PC-3 (cell line): ENCODE data around the gene PHF13. TPM values are rescaled to one million over a fixed set of nuclear protein-coding genes. Genes with fewer than 3 reads are reported as not detected.

Experiments used
- ATAC-seq: fragments of 200-7000 bp; cut with Tn5 transposase; 2 replicates; pipeline ENCODE4 v1.9.1; 2020; ENCODE audit warnings: mild to moderate bottlenecking, moderate library complexity
- BruUV-seq: library from RNA; stranded (reverse); fragments of 400-500 nt; replicated peaks from 2 replicates; lab custom pipeline; 2021; lab: Mats Ljungman, UMichigan
- CTCF ChIA-PET: fragments of 300-600 bp; sonication (Branson Sonifier 250); formaldehyde crosslinking; loops from one replicate; lab custom pipeline; 2022; ENCODE audit warnings: antibody characterized with exemption; lab: Charles Lee
- POLR2A ChIA-PET: fragments of 300-600 bp; sonication (Branson Sonifier 250); formaldehyde crosslinking; loops from one replicate; lab custom pipeline; 2022; ENCODE audit warnings: antibody characterized with exemption; ENCODE audit not compliant: unreplicated experiment; lab: Charles Lee
- DNase-seq: peaks from one replicate; pipeline ENCODE4 v3.0.0-alpha.2; 2015
- H2AFZ ChIP-seq: fragments of 300-600 bp; sonication (generic); 2 replicates; pipeline ENCODE4 v1.6.0; 2016; ENCODE audit warnings: antibody characterized with exemption, low read length
- H3F3A ChIP-seq: fragments of 300-600 bp; sonication (generic); one replicate; pipeline ENCODE4 v1.6.0; 2017; ENCODE audit warnings: antibody characterized with exemption, low read length, control low read depth, mild to moderate bottlenecking; ENCODE audit not compliant: unreplicated experiment
- H3K27ac ChIP-seq: fragments of 300-600 bp; sonication (generic); 2 replicates; pipeline ENCODE4 v1.5.1; 2016; ENCODE audit warnings: mild to moderate bottlenecking, low read length
- H3K27me3 ChIP-seq: fragments of 300-600 bp; sonication (generic); 2 replicates; pipeline ENCODE4 v1.6.1; 2016; ENCODE audit warnings: low read length, mixed read lengths
- H3K36me3 ChIP-seq: fragments of 300-600 bp; sonication (generic); 2 replicates; pipeline ENCODE4 v1.6.1; 2016; ENCODE audit warnings: low read depth, mixed run types, low read length, mixed read lengths
- H3K4me1 ChIP-seq: fragments of 300-600 bp; sonication (generic); 2 replicates; pipeline ENCODE4 v1.5.1; 2016; ENCODE audit warnings: low read length; ENCODE audit not compliant: insufficient read depth
- H3K4me2 ChIP-seq: fragments of 300-600 bp; sonication (generic); 2 replicates; pipeline ENCODE4 v1.6.0; 2016; ENCODE audit warnings: low read length
- H3K4me3 ChIP-seq: fragments of 300-600 bp; sonication (generic); 2 replicates; pipeline ENCODE4 v1.5.1; 2016; ENCODE audit warnings: mild to moderate bottlenecking, low read length, mixed read lengths
- H3K79me2 ChIP-seq: fragments of 300-600 bp; sonication (generic); 2 replicates; pipeline ENCODE4 v1.6.1; 2017; ENCODE audit warnings: low read length, mixed read lengths
- H3K9ac ChIP-seq: fragments of 300-600 bp; sonication (generic); 2 replicates; pipeline ENCODE4 v1.6.0; 2016; ENCODE audit warnings: mild to moderate bottlenecking, low read length
- H3K9me2 ChIP-seq: fragments of 300-600 bp; sonication (generic); replicated peaks from 2 replicates; pipeline ENCODE4 v1.6.1; 2016; ENCODE audit warnings: mixed run types, low read length, mixed read lengths
- H3K9me3 ChIP-seq: fragments of 300-600 bp; sonication (generic); 2 replicates; pipeline ENCODE4 v1.6.1; 2016; ENCODE audit warnings: low read length, mixed read lengths
- H4K20me1 ChIP-seq: fragments of 300-600 bp; sonication (generic); 2 replicates; pipeline ENCODE4 v1.6.1; 2016; ENCODE audit warnings: low read length, mixed read lengths
- CTCF ChIP-seq: fragments of 300-600 bp; sonication (generic); conservative IDR thresholded peaks from 2 replicates; pipeline ENCODE4 v1.5.1; 2017; ENCODE audit warnings: antibody characterized with exemption, low read depth, mild to moderate bottlenecking, low read length
- EZH2 ChIP-seq: fragments of 300-600 bp; sonication (generic); IDR thresholded peaks from one replicate; pipeline ENCODE4 v1.6.1; 2017; ENCODE audit warnings: antibody characterized with exemption, mild to moderate bottlenecking, low read length; ENCODE audit not compliant: unreplicated experiment
- intact Hi-C: fragments of 100-400 bp; cut with micrococcal nuclease; formaldehyde crosslinking; loops from 2 replicates; pipeline ENCODE4 v1.9.0; 2023
- total RNA-seq: library from RNA; depleted of rRNA; stranded (reverse); fragments of >200 nt; gene quantifications from 2 replicates; pipeline ENCODE4 v1.2.3, GENCODE V29; 2014

PHF13 gene
- total RNA-seq, 1 experiment from 2014 or later: 13.2 TPM

- TF ChIP-seq CTCF: no peak
- no peak for TF ChIP-seq EZH2
- no peaks in the 10 kb centered on the region for H3K9me2 ChIP-seq
- no peaks in the 10 kb centered on the region for H3K27me3 ChIP-seq
- H3F3A ChIP-seq: no peaks in the 10 kb centered on the region
- no peak overlapping the region for H3K4me2 ChIP-seq
- no peak overlapping the region for H2AFZ ChIP-seq
- H3K4me3 ChIP-seq: no peak overlapping the region
- no TSS peak for BruUV-seq
- peaks cover 31% of the 10 kb centered on the region for H3K79me2 ChIP-seq
- peaks cover 18% of the 10 kb centered on the region; the same call in 1 of the 2 replicates for H3K36me3 ChIP-seq
- no peak overlapping the region for H3K9ac ChIP-seq
- no peak overlapping the region for H3K27ac ChIP-seq
- H3K4me1 ChIP-seq: peaks cover 31% of the 10 kb centered on the region
- ATAC-seq (no peak), DNase-seq (no peak)
- CTCF ChIA-PET: no interaction called here
- H3K9me3 ChIP-seq: no peaks in the 10 kb centered on the region
- POLR2A ChIA-PET: no interaction called here
- intact Hi-C loops: no loop called here
- H4K20me1 ChIP-seq: 0 out of 2 replicates have a peak, but pooled peaks cover under 1% of the 10 kb centered on the region
These were observed 28.3 kb upstream of the PHF13 start for GRCh38 chr1:6585081-6585722.

GRCh38 chr1:6585841-6586240, 27.7 kb upstream of the PHF13 start:
- no peak for ATAC-seq
- CTCF ChIA-PET: no interaction called here
- peaks cover 19% of the 10 kb centered on the region; the same call in 1 of the 2 replicates for H3K36me3 ChIP-seq

More at GRCh38 chr1:6585841-6586240, 27.7 kb upstream of the PHF13 start:
- POLR2A ChIA-PET: no interaction called here
- Histone ChIP-seq H3K79me2 (peaks cover 25% of the 10 kb centered on the region), H3K4me1 (peaks cover 28% of the 10 kb centered on the region), H3K4me3 (no peak overlapping the region), H3K4me2 (no peak overlapping the region), H3K9me2 (no peaks in the 10 kb centered on the region), H3K27me3 (no peaks in the 10 kb centered on the region), H3F3A (no peaks in the 10 kb centered on the region), H3K9me3 (no peaks in the 10 kb centered on the region), H4K20me1 (peaks cover 5% of the 10 kb centered on the region; the same call in 1 of the 2 replicates), H3K27ac (no peak overlapping the region), H3K9ac (no peak overlapping the region), H2AFZ (no peak overlapping the region)
- no peak for TF ChIP-seq CTCF
- no peak for TF ChIP-seq EZH2
- intact Hi-C loops: no loop called here
- BruUV-seq: no TSS peak
- DNase-seq: no peak
